ENCODE results near the gene STX1B. TPM values are rescaled to one million over a fixed set of nuclear protein-coding genes. Genes with fewer than 3 reads are reported as not detected.

STX1B gene
- total RNA-seq, 2 experiments from 2014 or later = 0.47 to 2.1 TPM

DNA sequence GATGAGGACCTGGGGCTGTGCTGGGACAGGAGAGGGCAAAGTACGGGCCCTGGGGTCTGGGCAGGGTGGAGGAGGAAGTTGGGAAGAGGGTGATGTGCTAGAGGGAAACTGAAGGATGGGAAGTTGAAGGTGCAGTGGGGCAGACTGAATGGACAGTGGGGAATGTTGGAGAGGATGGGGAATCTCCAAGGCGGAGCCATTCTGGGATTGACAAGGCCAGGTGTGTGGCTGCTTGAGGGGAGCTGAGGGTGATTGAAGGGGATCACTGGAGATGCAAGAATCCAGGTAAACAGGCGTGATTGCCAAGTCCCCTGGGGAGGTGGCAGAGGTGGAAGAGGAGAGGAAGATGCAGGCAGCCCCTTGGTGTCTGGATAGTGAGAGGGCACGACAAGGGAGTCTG lies 34.0 kb downstream of the STX1B start:
- CTCF ChIA-PET (ENCODE audit: unreplicated experiment) = no interaction called here

DNA sequence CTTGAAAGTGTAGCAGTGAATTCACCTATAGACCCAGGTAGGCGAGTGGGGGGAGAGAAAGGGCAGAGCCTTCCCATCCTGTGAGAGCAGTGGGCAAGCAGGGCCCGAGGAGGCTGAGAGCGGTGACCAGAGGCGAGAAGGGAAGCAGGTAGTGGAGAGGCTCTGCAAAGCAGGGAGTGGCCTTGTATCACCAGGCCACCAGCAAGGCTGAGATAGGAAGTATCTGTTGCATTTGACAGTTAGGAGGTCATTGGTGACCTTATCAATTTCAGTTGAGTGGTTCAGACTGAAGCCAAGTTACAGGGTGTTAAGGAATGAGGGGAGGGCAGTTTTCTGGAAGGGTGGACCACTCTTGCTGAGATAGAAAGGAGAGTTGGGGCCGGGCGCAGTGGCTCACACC lies 36.1 kb downstream of the STX1B start:
- H3K4me3 ChIP-seq (ENCODE audit: low read depth, low read length, poor library complexity, severe bottlenecking) = no peak overlapping the region
- H2AFZ ChIP-seq (ENCODE audit: low read length) = no peak overlapping the region
- TF ChIP-seq, protein P1, sequence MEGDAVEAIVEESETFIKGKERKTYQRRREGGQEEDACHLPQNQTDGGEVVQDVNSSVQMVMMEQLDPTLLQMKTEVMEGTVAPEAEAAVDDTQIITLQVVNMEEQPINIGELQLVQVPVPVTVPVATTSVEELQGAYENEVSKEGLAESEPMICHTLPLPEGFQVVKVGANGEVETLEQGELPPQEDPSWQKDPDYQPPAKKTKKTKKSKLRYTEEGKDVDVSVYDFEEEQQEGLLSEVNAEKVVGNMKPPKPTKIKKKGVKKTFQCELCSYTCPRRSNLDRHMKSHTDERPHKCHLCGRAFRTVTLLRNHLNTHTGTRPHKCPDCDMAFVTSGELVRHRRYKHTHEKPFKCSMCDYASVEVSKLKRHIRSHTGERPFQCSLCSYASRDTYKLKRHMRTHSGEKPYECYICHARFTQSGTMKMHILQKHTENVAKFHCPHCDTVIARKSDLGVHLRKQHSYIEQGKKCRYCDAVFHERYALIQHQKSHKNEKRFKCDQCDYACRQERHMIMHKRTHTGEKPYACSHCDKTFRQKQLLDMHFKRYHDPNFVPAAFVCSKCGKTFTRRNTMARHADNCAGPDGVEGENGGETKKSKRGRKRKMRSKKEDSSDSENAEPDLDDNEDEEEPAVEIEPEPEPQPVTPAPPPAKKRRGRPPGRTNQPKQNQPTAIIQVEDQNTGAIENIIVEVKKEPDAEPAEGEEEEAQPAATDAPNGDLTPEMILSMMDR (conservative IDR thresholded peaks at IDR 0.05; ENCODE audit: low read length) = no peak
- TF ChIP-seq EZH2phosphoT487 (IDR thresholded peaks at IDR 0.05; ENCODE audit: borderline replicate concordance, low read depth, low read length) = no peak
- H3K9me2 ChIP-seq (ENCODE audit: insufficient read depth, low read length) = no peaks in the 10 kb centered on the region
- no peaks in the 10 kb centered on the region for H3K4me1 ChIP-seq (ENCODE audit: insufficient read depth, low read length, poor library complexity, severe bottlenecking)
- H3K27ac ChIP-seq (ENCODE audit: low read depth, low read length, poor library complexity, severe bottlenecking) = no peak overlapping the region
- no peaks in the 10 kb centered on the region for H4K20me1 ChIP-seq (ENCODE audit: insufficient read depth, low read length)
- no TSS peak for BruUV-seq (replicated peaks)
- H3K79me2 ChIP-seq (ENCODE audit: insufficient read depth, low read depth, low read length) = no peaks in the 10 kb centered on the region
- intact Hi-C loops (cut with micrococcal nuclease; ENCODE audit: unreplicated experiment) = no loop called here
- peaks cover 95% of the 10 kb centered on the region for H3K36me3 ChIP-seq (ENCODE audit: insufficient read depth, low read length)
- CTCF ChIA-PET (ENCODE audit: unreplicated experiment) = no interaction called here
- POLR2A ChIA-PET = no interaction called here
- no peak overlapping the region for H3K4me2 ChIP-seq (ENCODE audit: low read length)
- DNase-seq (ENCODE audit: low spot score) = no peak
- no peaks in the 10 kb centered on the region for H3K9me3 ChIP-seq (ENCODE audit: low read length)

More for the DNA sequence above, 34.0 kb downstream of the STX1B start:
- H3K9me3 ChIP-seq (ENCODE audit: low read length) = no peaks in the 10 kb centered on the region
- H3K4me1 ChIP-seq (ENCODE audit: insufficient read depth, low read length, poor library complexity, severe bottlenecking) = no peaks in the 10 kb centered on the region
- intact Hi-C loops (cut with micrococcal nuclease; ENCODE audit: unreplicated experiment) = no loop called here
- H3K27ac ChIP-seq (ENCODE audit: low read depth, low read length, poor library complexity, severe bottlenecking) = no peak overlapping the region
- POLR2A ChIA-PET = no interaction called here
- no peak overlapping the region for H2AFZ ChIP-seq (ENCODE audit: low read length)
- no peak overlapping the region for H3K4me3 ChIP-seq (ENCODE audit: low read depth, low read length, poor library complexity, severe bottlenecking)
- H3K9me2 ChIP-seq (ENCODE audit: insufficient read depth, low read length) = no peaks in the 10 kb centered on the region
- TF ChIP-seq EZH2phosphoT487 (IDR thresholded peaks at IDR 0.05; ENCODE audit: borderline replicate concordance, low read depth, low read length) = no peak
- TF ChIP-seq, protein P1 (conservative IDR thresholded peaks at IDR 0.05; ENCODE audit: low read length) = no peak
- no peaks in the 10 kb centered on the region for H4K20me1 ChIP-seq (ENCODE audit: insufficient read depth, low read length)
- no peak for DNase-seq (ENCODE audit: low spot score)
- peaks cover 94% of the 10 kb centered on the region for H3K36me3 ChIP-seq (ENCODE audit: insufficient read depth, low read length)
- H3K79me2 ChIP-seq (ENCODE audit: insufficient read depth, low read depth, low read length) = no peaks in the 10 kb centered on the region
- H3K4me2 ChIP-seq (ENCODE audit: low read length) = no peak overlapping the region
- BruUV-seq (replicated peaks) = no TSS peak

DNA sequence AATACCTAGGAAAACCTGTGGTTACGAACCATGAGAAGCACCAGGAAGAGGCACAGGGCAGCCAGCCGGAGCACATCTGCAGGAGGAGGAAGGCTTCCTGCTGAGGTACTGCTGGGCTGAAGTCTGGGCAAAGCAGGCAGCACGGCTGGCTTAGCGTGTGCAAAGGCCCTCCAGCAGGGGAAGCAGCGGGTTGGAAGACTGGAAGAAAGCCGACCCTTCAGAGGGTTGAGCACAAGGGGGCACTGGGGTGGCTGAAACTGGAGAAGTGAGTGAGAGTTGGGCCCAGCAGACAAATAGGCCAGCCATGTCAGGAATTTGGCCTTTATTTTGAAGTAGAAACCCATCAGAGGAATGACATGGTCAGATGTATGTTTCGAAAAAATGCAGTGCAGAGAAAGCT lies 37.6 kb downstream of the STX1B start:
- peaks cover 95% of the 10 kb centered on the region for H3K36me3 ChIP-seq (ENCODE audit: insufficient read depth, low read length)
- no peak overlapping the region for H2AFZ ChIP-seq (ENCODE audit: low read length)
- TF ChIP-seq EZH2phosphoT487 (IDR thresholded peaks at IDR 0.05; ENCODE audit: borderline replicate concordance, low read depth, low read length) = no peak
- TF ChIP-seq, protein P1 (conservative IDR thresholded peaks at IDR 0.05; ENCODE audit: low read length) = no peak
- no peak overlapping the region for H3K4me3 ChIP-seq (ENCODE audit: low read depth, low read length, poor library complexity, severe bottlenecking)
- no peaks in the 10 kb centered on the region for H3K9me3 ChIP-seq (ENCODE audit: low read length)
- POLR2A ChIA-PET = no interaction called here
- H4K20me1 ChIP-seq (ENCODE audit: insufficient read depth, low read length) = no peaks in the 10 kb centered on the region
- no peaks in the 10 kb centered on the region for H3K9me2 ChIP-seq (ENCODE audit: insufficient read depth, low read length)
- no peak overlapping the region for H3K4me2 ChIP-seq (ENCODE audit: low read length)
- CTCF ChIA-PET (ENCODE audit: unreplicated experiment) = no interaction called here
- DNase-seq (ENCODE audit: low spot score) = no peak
- no peaks in the 10 kb centered on the region for H3K4me1 ChIP-seq (ENCODE audit: insufficient read depth, low read length, poor library complexity, severe bottlenecking)
- no peak overlapping the region for H3K27ac ChIP-seq (ENCODE audit: low read depth, low read length, poor library complexity, severe bottlenecking)
- no peaks in the 10 kb centered on the region for H3K79me2 ChIP-seq (ENCODE audit: insufficient read depth, low read depth, low read length)
- BruUV-seq (replicated peaks) = no TSS peak
- intact Hi-C loops (cut with micrococcal nuclease; ENCODE audit: unreplicated experiment) = no loop called here
